Transverse colon (tissue), 3 donors: Measurements from ENCODE around the gene PPM1J.

ENCODE experiments used
- POLR2A ChIP-seq: fragments of 450-650 bp; IDR thresholded peaks from one replicate; pipeline ENCODE4 v1.6.1; 2016; ENCODE audit warnings: antibody characterized with exemption, mild to moderate bottlenecking, moderate library complexity
- TF ChIP-seq, protein P1 (sequence below), 5 experiments: fragments of 200-600 bp in 3 of 5; fragments of 450-650 bp in 2 of 5; sonication (generic) in 3 of 5; IDR thresholded peaks; 1 replicate in 2 of 5; 2 replicates in 3 of 5; pipeline ENCODE4 v1.5.1; 2016 to 2017; ENCODE audit warnings: antibody characterized with exemption in 5 of 5, inconsistent platforms in 3 of 5, mild to moderate bottlenecking in 2 of 5, moderate library complexity in 1 of 5

- TF ChIP-seq, protein P1, sequence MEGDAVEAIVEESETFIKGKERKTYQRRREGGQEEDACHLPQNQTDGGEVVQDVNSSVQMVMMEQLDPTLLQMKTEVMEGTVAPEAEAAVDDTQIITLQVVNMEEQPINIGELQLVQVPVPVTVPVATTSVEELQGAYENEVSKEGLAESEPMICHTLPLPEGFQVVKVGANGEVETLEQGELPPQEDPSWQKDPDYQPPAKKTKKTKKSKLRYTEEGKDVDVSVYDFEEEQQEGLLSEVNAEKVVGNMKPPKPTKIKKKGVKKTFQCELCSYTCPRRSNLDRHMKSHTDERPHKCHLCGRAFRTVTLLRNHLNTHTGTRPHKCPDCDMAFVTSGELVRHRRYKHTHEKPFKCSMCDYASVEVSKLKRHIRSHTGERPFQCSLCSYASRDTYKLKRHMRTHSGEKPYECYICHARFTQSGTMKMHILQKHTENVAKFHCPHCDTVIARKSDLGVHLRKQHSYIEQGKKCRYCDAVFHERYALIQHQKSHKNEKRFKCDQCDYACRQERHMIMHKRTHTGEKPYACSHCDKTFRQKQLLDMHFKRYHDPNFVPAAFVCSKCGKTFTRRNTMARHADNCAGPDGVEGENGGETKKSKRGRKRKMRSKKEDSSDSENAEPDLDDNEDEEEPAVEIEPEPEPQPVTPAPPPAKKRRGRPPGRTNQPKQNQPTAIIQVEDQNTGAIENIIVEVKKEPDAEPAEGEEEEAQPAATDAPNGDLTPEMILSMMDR (IDR thresholded peaks at IDR 0.05) = no peak
- no peak for TF ChIP-seq POLR2A
Measured at GRCh38 chr1:112710586-112710985, 4.5 kb downstream of the PPM1J start.
